ENCODE data around the gene MSH5. TPM values are rescaled to one million over a fixed set of nuclear protein-coding genes. Genes with fewer than 3 reads are reported as not detected.
A peak's percentile ranks its signal among the peaks of the same experiment; 100 is the strongest.
"Not testable (repeated sequence)": the region's sequence is repeated elsewhere in the genome, so short reads cannot be mapped to it uniquely, and the experiment has no call there.

Gene MSH5

DNA sequence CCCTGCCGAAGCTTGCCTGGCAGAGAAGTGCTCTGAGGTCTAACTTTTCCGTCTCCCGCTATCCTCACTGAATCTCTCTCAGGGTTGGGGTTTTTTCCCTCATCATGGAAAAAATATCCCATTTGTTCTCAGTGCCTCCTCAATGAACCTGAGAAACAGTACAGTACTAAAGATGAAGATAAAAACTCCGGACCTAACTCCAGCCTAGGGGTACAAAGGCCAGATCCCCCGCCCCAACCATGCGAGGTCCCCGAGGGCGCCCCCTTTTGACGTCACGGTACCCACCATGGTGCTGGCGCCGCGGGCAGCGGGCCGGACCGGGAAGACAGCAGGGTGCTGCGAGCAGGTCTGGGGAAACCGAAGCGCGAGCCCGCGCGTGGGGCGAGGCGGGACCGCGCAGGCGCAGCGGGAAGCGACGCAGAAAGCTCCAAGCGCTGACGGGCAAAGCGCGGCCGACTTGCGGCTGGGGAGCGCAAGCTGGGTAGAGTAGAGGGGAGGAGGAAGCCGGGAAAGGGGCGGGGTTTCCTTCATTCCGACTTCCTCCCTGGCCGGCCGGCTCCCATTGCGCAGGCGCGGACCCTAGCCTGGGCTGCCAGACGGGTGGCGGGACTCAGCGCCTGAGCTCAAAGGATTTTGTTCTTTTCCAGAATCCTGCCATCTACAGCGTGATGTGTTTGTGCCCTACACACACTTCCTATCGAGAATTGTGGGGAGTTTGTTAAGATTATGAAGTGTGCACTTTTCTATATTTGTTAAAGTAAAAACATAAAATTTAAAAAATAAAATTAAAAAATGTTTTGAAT is 66.9 kb downstream of the MSH5 start, which contains the start of gene LSM2:
Gene LSM2 (minus strand): TSS at position 497 of the 803 bp plus-strand sequence. CDS start 209 bp downstream, at position 288.
- peak within 1 kb of the TSS; percentile 99 for H3K4me2 ChIP-seq (ENCODE audit: low read length)
- H3K27me3 ChIP-seq (ENCODE audit: control insufficient read depth, insufficient read depth, low read length): no peaks in the 10 kb centered on the region
- H3K4me3 ChIP-seq (ENCODE audit: low read length): peak within 1 kb of the TSS; percentile 93
- H3K36me3 ChIP-seq (ENCODE audit: insufficient read depth, low read length): no peaks in the 10 kb centered on the region
- peaks cover 11% of the 10 kb centered on the region for H3K4me1 ChIP-seq (ENCODE audit: control insufficient read depth, insufficient read depth, low read length)
- no peaks in the 10 kb centered on the region for H3K9me3 ChIP-seq (replicated peaks; ENCODE audit: low read length)
- peak within 1 kb of the TSS; percentile 95 for H3K9ac ChIP-seq (ENCODE audit: low read depth, low read length)

DNA sequence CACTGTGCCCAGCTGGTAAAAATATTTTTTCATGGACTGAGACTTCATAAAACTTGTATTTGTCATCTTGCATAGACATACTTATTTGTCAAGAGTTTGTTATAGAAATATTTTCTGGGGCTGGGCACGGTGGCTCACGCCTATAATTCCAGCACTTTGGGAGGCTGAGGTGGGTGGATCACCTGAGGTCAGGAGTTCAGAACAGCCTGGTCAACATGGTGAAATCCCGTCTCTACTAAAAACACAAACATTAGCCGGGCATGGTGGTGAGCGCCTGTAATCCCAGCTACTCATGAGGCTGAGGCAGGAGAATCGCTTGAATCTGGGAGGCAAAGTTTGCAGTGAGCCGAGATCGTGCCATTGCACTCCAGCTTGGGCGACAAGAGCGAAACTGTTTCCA is 68.8 kb downstream of the MSH5 start:
- not testable (repeated sequence) for H3K4me3 ChIP-seq (ENCODE audit: low read length); H3K4me2 ChIP-seq (ENCODE audit: low read length); H3K27me3 ChIP-seq (ENCODE audit: control insufficient read depth, insufficient read depth, low read length); H3K36me3 ChIP-seq (ENCODE audit: insufficient read depth, low read length); H3K9ac ChIP-seq (ENCODE audit: low read depth, low read length); H3K9me3 ChIP-seq (replicated peaks; ENCODE audit: low read length)
- peaks cover 14% of the 10 kb centered on the region for H3K4me1 ChIP-seq (ENCODE audit: control insufficient read depth, insufficient read depth, low read length)

DNA sequence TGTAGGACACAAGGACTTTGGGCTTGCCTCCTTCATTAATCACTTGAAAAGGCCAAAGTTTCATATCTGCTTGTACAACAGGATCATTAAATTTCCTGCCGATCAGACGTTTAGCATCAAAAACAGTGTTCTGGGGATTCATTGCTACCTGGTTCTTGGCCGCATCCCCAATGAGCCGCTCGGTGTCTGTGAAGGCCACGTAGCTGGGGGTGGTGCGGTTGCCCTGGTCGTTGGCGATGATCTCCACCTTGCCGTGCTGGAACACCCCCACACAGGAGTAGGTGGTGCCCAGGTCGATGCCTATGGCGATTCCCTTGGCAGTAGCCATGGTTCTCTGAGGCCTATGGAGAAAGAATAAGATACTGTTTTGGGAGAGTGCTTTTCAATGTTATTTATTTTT is 71.8 kb downstream of the MSH5 start:
- Histone ChIP-seq H3K4me3 (ENCODE audit: low read length) (no peak overlapping the region), H3K36me3 (ENCODE audit: insufficient read depth, low read length) (no peaks in the 10 kb centered on the region), H3K9ac (ENCODE audit: low read depth, low read length) (no peak overlapping the region), H3K4me1 (ENCODE audit: control insufficient read depth, insufficient read depth, low read length) (peaks cover 13% of the 10 kb centered on the region), H3K4me2 (ENCODE audit: low read length) (no peak overlapping the region), H3K27me3 (ENCODE audit: control insufficient read depth, insufficient read depth, low read length) (no peaks in the 10 kb centered on the region), H3K9me3 (replicated peaks; ENCODE audit: low read length) (no peaks in the 10 kb centered on the region)

Small RNA genes within 50 kb of the gene (small RNA-seq; reads per million reads assigned to genes)
- gene LY6G6D (not detected), gene MIR4646 (not detected), gene MSH5-SAPCD1 (not detected), gene RF00019 (not detected), gene RNU6-850P (not detected), gene SAPCD1 (not detected)

Measured in skeletal muscle satellite cell (primary cell).